VCaP (cell line): ENCODE results near the gene MEIS1.

Source experiments
- H3K27ac ChIP-seq: fragments of 450-650 bp; 2 replicates; pipeline ENCODE4 v1.5.1; 2017
- TF ChIP-seq, protein P1 (sequence below): fragments of 450-650 bp; conservative IDR thresholded peaks from 2 replicates; pipeline ENCODE4 v1.5.1; 2017; ENCODE audit warnings: mild to moderate bottlenecking, moderate library complexity

The MEIS1 gene

DNA sequence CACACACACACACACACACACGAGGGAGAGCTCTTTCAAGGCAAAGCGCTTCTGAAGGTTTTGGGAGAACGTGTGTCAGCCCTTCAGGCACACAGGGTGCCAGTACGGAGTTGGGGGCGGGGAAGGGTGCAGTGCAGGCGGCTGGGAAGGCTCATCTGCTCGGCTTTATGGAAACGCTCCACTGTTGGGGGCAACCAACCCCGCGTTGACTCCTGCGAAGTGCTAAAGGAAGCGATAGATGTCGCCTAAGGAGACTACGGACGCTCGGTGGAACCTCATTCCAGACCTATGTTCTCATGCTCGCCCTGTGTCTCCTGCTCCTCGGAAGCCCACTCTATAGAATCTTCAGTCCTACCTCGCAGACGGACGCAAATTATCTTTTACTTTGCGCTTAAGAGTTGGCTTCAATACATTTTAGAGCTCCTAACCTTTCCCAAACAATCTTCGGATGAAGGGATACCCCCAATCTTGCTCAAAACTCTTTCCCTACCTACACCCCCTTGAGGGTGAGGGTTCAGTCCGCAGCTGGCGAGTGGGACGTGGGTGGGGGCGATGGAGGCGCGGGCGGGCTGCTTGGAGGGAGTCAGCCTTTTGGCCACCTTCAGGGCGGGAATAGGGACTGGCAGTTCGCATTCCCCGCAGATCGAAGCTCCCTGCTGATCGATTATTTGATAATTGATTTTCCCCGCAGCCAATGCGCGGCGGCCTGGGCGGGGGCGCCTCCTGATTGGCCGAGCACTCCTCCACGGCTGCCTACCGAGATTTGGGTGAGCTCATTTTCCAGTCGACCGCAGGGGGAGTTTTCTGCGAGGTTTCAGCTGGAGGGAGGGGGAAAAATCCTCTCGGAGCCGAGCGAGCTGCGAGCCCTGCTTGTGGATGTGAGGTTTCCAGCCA, 1.9 kb upstream of the MEIS1 start:
- H3K27ac ChIP-seq: peak overlapping the region; percentile 77
- TF ChIP-seq, protein P1, sequence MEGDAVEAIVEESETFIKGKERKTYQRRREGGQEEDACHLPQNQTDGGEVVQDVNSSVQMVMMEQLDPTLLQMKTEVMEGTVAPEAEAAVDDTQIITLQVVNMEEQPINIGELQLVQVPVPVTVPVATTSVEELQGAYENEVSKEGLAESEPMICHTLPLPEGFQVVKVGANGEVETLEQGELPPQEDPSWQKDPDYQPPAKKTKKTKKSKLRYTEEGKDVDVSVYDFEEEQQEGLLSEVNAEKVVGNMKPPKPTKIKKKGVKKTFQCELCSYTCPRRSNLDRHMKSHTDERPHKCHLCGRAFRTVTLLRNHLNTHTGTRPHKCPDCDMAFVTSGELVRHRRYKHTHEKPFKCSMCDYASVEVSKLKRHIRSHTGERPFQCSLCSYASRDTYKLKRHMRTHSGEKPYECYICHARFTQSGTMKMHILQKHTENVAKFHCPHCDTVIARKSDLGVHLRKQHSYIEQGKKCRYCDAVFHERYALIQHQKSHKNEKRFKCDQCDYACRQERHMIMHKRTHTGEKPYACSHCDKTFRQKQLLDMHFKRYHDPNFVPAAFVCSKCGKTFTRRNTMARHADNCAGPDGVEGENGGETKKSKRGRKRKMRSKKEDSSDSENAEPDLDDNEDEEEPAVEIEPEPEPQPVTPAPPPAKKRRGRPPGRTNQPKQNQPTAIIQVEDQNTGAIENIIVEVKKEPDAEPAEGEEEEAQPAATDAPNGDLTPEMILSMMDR: no peak

DNA sequence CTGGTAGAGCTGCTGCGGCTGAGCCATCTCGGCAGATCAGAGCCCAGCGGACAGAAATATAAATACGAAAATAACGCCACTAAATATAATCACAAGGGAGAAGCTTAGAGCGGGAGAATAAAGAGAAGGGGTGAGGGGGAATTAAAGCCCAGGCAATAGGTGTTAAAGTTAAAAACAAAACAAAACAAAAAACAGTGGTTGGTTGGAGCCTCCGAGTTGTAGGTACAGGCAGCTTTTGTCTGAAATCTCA, 1.3 kb upstream of the MEIS1 start:
- H3K27ac ChIP-seq: peak overlapping the region; percentile 77
- TF ChIP-seq, protein P1: no peak

DNA sequence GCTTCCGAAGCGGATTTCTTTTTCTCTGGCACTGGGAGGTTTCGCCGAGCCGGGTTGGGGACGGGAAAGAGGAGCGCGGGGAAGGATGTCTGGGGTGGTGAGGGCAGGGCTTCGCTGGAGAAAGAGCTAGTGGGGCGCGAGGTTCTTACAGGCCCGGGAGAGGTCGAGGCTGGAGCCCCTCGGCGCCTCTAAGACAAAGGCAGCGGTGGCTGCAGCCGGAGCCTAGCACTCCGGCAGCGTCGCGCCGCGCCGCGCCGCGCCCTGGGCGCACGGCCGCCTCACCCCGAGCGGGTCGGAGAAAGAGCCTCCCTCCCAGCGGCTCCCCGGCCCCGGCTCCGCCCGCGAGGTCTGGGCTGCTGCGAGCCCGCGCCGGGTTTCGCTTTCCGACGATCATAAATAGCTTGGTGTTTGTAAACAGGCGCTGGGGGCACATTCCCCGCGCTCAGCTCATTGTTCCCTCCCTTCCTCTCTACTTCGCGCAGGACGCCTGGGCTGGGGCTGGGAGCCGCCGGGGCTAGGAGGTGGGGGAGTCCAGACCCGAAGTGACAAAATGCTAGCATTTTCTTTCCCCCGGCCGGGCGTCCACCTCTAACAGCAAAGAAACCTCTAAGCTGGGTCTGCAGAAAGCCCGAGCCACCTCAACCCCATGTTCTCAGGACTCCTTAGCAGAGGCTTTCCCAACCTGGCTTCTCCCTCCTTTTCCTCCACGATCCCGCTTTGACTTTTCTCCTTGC, 813 bp upstream of the MEIS1 start:
- peak overlapping the region; percentile 77 for H3K27ac ChIP-seq
- TF ChIP-seq, protein P1: no peak

DNA sequence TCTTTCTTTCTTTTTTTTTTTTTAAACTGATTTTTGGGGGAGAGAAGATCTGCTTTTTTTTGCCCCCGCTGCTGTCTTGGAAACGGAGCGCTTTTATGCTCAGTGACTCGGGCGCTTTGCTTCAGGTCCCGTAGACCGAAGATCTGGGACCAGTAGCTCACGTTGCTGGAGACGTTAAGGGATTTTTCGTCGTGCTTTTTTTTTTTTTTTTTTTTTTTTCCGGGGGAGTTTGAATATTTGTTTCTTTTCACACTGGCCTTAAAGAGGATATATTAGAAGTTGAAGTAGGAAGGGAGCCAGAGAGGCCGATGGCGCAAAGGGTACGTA, 587 bp downstream of the MEIS1 start:
- TF ChIP-seq, protein P1: no peak
- H3K27ac ChIP-seq: peak overlapping the region; percentile 77

DNA sequence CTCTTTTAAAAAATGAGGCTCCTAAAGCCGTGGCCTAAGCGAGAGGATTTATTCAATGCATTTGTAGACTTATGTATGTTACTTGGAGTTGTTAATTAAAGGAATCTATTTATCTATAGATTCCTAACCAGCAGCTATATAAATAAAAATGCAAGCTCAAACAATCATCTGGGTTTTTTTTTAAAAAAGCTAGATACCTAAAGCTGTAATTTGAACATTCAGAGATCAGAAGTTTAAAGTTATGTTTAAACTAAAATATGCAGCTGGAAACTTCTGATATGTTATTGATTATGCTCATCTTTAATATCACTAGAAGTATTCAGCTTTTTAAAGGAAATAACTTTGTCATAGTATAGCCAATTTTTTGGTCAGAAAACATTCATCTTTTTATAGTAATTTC, 1.0 kb downstream of the MEIS1 start:
- H3K27ac ChIP-seq: peak overlapping the region; percentile 77; the same call in 1 of the 2 replicates
- TF ChIP-seq, protein P1: no peak

DNA sequence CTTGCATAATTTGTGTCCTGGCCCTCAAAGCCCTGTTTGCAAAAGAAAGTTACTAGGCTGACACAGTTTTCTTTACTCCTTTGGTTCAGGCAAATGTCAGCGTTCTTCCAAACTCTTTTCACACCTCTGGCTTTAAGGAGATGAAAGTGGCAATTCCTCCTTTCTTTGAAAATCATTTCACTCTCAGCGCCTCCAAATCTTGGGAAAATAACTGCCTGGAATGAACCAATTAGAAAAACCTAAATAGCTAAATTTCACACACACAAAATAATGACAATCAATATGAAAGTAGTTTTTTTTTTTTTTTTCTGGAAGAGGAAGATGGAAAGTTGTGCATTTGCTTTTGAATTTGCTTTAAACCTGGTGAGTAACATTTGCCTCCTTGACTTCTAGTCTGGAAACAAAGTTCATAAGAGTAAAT, 1.7 kb downstream of the MEIS1 start:
- no peak overlapping the region for H3K27ac ChIP-seq
- TF ChIP-seq, protein P1: no peak

DNA sequence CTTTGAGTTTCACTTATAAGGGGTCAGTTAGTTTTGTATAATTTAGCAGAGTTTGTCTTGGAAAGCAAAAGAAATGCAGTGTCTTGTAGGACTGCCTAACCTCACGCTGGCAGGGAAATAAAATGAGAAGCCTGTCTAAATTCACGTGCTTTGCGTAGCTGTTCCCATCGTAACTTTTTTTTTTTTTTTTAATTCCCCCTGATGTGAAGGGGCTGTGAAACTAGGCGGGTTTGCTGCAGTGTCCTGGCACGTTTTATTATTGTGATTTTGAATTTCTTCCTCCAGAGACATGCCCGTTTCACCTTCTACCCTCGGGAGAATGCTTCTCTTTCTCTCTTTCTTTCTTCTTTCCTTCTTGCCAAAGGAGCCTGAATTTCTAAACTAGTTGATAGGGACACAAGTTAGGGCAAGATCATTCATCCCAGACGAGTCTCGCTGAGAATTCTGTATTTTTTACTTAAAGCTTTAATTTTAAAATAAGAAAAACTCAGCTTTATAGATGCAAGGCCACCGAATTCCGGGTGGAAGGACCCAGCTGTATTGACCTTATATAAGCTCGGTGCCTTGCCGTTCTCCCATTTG, 2.3 kb downstream of the MEIS1 start:
- no peak overlapping the region for H3K27ac ChIP-seq
- TF ChIP-seq, protein P1: no peak
